Testis (tissue), 3 donors: ENCODE results near the gene APPBP2. TPM values are rescaled to one million over a fixed set of nuclear protein-coding genes. Genes with fewer than 3 reads are reported as not detected.
A peak's percentile ranks its signal among the peaks of the same experiment; 100 is the strongest.
"Not testable (repeated sequence)": the region's sequence is repeated elsewhere in the genome, so short reads cannot be mapped to it uniquely, and the experiment has no call there.

Experiments used
- DNase-seq: peaks from one replicate; pipeline ENCODE4 v3.0.0-alpha.2; 2019
- H3K27ac ChIP-seq, 2 donors: fragments of 200-600 bp; sonication (generic); one replicate each; pipeline ENCODE4 v1.5.1; 2019
- H3K27me3 ChIP-seq: fragments of 200-600 bp; sonication (generic); one replicate; pipeline ENCODE4 v1.5.1; 2019
- H3K36me3 ChIP-seq: fragments of 200-600 bp; sonication (generic); one replicate; pipeline ENCODE4 v1.5.1; 2017; ENCODE audit warnings: low read depth; ENCODE audit errors: missing control alignments
- H3K4me1 ChIP-seq: fragments of 200-600 bp; sonication (generic); one replicate; pipeline ENCODE4 v1.5.1; 2019
- H3K4me3 ChIP-seq, 2 donors: fragments of 200-600 bp; sonication (generic); one replicate each; pipeline ENCODE4 v1.5.1; 2017 to 2019
- H3K9me3 ChIP-seq: fragments of 200-600 bp; sonication (generic); one replicate; pipeline ENCODE4 v1.5.1; 2017
- POLR2A ChIP-seq: fragments of 450-650 bp; IDR thresholded peaks from one replicate; pipeline ENCODE4 v1.6.1; 2017; ENCODE audit warnings: antibody characterized with exemption, mild to moderate bottlenecking, moderate library complexity
- WGBS, 2 donors: methylation state at CpG; one replicate each; pipeline ENCODE4 v1.1.5; 2018; 5-methylcytosine and 5-hydroxymethylcytosine counted together
- intact Hi-C: fragments of 100-400 bp; cut with DNase I; formaldehyde crosslinking; loops from one replicate; pipeline ENCODE4 v1.15.1; 2023; ENCODE audit warnings: low total_unique reads
- polyA plus RNA-seq: library from polyadenylated mRNA; stranded (reverse); fragments of 350-450 nt; fragmentation: Illumina TruSeq; extraction: RNeasy Lipid Tissue Mini Kit (QIAGEN cat#74804); gene quantifications from one replicate; pipeline ENCODE4 v1.2.3, GENCODE V29; 2014; ENCODE audit warnings: low read depth, low replicate concordance; ENCODE audit not compliant: insufficient read depth
- total RNA-seq, 2 donors: library from RNA; depleted of rRNA; stranded (reverse); fragments of >200 nt; gene quantifications; one replicate each; pipeline ENCODE4 v1.2.3, GENCODE V29; 2016
- TF ChIP-seq, protein P1 (sequence below), 3 experiments: fragments of 450-650 bp in 2 of 3; fragments of 200-600 bp in 1 of 3; sonication (generic) in 1 of 3; IDR thresholded peaks; one replicate each; pipeline ENCODE4 v1.5.1; 2016 to 2019; ENCODE audit warnings: antibody characterized with exemption in 3 of 3, mild to moderate bottlenecking in 2 of 3, moderate library complexity in 1 of 3

APPBP2 gene
- total and polyA plus RNA-seq, 3 donors from 2014 or later: 58.2 to 98.4 (median 58.9) TPM

- Histone ChIP-seq H3K36me3 (no peaks in the 10 kb centered on the region), H3K9me3 (no peaks in the 10 kb centered on the region), H3K4me1 (no peaks in the 10 kb centered on the region), H3K27me3 (no peaks in the 10 kb centered on the region), H3K27ac (no peak overlapping the region), H3K4me3 (no peak overlapping the region)
- intact Hi-C loops: no loop called here
- no peak for DNase-seq
- no peak for TF ChIP-seq POLR2A
- TF ChIP-seq, protein P1, sequence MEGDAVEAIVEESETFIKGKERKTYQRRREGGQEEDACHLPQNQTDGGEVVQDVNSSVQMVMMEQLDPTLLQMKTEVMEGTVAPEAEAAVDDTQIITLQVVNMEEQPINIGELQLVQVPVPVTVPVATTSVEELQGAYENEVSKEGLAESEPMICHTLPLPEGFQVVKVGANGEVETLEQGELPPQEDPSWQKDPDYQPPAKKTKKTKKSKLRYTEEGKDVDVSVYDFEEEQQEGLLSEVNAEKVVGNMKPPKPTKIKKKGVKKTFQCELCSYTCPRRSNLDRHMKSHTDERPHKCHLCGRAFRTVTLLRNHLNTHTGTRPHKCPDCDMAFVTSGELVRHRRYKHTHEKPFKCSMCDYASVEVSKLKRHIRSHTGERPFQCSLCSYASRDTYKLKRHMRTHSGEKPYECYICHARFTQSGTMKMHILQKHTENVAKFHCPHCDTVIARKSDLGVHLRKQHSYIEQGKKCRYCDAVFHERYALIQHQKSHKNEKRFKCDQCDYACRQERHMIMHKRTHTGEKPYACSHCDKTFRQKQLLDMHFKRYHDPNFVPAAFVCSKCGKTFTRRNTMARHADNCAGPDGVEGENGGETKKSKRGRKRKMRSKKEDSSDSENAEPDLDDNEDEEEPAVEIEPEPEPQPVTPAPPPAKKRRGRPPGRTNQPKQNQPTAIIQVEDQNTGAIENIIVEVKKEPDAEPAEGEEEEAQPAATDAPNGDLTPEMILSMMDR (IDR thresholded peaks at IDR 0.05): no peak
- WGBS, 2 donors: 89 to 100% methylated on average over 4 of the region's 4 CpGs
Measured at GRCh38 chr17:60555786-60556185, 29.7 kb upstream of the APPBP2 start.

GRCh38 chr17:60554377-60554788 lies 28.3 kb upstream of the APPBP2 start:
- WGBS, 2 donors: 41 to 55% methylated on average over 2 of the region's 2 CpGs
- H3K27ac ChIP-seq: no peak overlapping the region
- DNase-seq: peak; percentile 56

GRCh38 chr17:60552255-60552654 lies 26.2 kb upstream of the APPBP2 start:
- H3K4me3 ChIP-seq, H3K36me3 ChIP-seq, DNase-seq, H3K27me3 ChIP-seq, H3K27ac ChIP-seq, H3K4me1 ChIP-seq, H3K9me3 ChIP-seq, intact Hi-C loops: not testable (repeated sequence)
- WGBS, 2 donors: 76 to 81% methylated on average over 7 to 10 of the region's 13 CpGs

More at GRCh38 chr17:60554377-60554788, 28.3 kb upstream of the APPBP2 start:
- Histone ChIP-seq H3K9me3 (no peaks in the 10 kb centered on the region), H3K27me3 (no peaks in the 10 kb centered on the region), H3K4me3 (no peak overlapping the region), H3K36me3 (no peaks in the 10 kb centered on the region), H3K4me1 (no peaks in the 10 kb centered on the region)
- intact Hi-C loops: no loop called here
- no peak for TF ChIP-seq POLR2A
- TF ChIP-seq, protein P1 (IDR thresholded peaks at IDR 0.05): no peak

GRCh38 chr17:60548990-60549389 lies 22.9 kb upstream of the APPBP2 start:
- DNase-seq: no peak
- H3K36me3 ChIP-seq: no peaks in the 10 kb centered on the region
- no peak overlapping the region for H3K27ac ChIP-seq
- TF ChIP-seq, protein P1 (IDR thresholded peaks at IDR 0.05): no peak
- TF ChIP-seq POLR2A: no peak
- intact Hi-C loops: no loop called here
- WGBS, 2 donors: 88 to 89% methylated on average over 3 of the region's 3 CpGs
- no peak overlapping the region for H3K4me3 ChIP-seq
- H3K9me3 ChIP-seq: no peaks in the 10 kb centered on the region
- no peaks in the 10 kb centered on the region for H3K27me3 ChIP-seq
- H3K4me1 ChIP-seq: no peaks in the 10 kb centered on the region

DNA sequence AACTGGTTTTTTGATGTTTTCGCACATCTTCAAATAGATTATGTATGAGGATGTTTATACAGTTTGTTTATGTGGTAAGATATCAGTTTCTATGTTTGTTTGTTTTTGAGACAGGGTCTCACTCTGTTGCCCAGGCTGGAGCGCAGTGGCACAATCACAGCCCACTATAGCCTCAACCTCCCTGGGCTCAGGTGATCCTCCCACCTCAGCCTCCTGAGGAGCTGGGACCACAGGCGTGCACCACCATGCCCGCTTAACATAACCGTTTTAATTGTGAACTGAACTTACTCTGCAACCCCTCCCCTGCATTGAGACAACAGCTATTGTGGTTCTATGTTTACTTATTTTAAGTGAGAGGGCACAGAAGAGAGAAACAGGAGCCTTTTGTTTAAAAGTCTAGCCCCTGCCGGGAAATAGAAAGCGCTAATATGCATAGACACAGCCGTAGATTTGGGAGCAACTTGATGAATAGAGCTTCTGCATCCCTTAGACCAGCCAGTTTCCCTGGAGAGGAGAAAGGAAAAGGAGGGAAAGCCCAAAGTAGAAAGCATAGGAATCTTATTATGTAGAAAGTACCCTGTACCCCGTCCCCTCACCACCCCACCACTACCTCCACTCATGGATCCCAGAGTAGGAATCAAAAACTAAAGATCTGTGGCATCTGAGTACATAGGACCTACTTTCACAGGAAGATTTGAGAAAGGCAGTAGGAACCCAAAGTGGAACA lies 19.6 kb upstream of the APPBP2 start:
- no peaks in the 10 kb centered on the region for H3K4me1 ChIP-seq
- no peaks in the 10 kb centered on the region for H3K27me3 ChIP-seq
- no peaks in the 10 kb centered on the region for H3K36me3 ChIP-seq
- no peak for TF ChIP-seq POLR2A
- TF ChIP-seq, protein P1 (IDR thresholded peaks at IDR 0.05): no peak
- no peak overlapping the region for H3K27ac ChIP-seq
- WGBS, 2 donors: 93 to 95% methylated on average over 9 of the region's 9 CpGs
- DNase-seq: no peak
- H3K4me3 ChIP-seq: no peak overlapping the region
- intact Hi-C loops: no loop called here
- H3K9me3 ChIP-seq: no peaks in the 10 kb centered on the region
